HK-2 (cell line): ENCODE results near the gene SEC23IP.

Source experiments
- DNase-seq: peaks from one replicate; pipeline ENCODE4 v3.0.0-alpha.2; 2018; ENCODE audit not compliant: unreplicated experiment

SEC23IP gene

DNA sequence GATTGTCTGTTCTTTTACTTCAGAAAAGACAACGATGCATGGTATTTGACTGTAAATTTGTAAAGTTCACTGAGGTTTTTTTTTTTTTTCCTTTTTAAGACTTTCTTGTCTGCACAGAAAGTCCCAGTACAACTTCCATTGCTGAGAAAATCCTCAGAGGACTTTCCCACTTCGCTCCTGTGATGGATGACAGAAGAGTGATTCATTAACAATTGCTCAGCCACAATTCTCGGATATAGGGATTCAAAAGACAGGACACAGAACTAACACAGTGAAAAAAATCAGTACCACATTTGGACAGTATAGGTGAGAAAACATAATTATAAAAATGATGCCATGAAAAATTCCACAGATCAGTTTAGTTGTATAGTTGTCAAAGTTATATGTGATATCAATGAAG lies 48.0 kb downstream of the SEC23IP start:
- DNase-seq = peak; percentile 18

DNA sequence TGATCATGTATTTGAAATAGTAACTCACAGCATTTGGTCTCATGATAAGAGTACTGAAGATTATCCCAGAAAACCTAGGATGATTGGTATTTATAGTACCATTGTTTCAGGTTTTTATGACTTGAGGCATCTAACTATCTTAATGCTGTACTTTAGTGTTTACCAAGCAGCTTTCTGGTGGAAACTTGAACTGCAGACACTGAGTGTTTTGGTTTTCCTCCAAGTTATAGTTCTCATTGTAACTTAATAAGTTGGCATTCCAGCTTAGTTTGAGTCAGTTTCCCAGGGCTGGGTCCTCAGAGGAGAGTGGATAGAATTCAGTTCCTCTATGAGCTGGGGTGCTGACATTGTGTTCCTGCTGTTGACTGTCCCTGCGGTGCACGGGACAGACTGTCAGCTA lies 50.4 kb downstream of the SEC23IP start:
- DNase-seq = no peak

DNA sequence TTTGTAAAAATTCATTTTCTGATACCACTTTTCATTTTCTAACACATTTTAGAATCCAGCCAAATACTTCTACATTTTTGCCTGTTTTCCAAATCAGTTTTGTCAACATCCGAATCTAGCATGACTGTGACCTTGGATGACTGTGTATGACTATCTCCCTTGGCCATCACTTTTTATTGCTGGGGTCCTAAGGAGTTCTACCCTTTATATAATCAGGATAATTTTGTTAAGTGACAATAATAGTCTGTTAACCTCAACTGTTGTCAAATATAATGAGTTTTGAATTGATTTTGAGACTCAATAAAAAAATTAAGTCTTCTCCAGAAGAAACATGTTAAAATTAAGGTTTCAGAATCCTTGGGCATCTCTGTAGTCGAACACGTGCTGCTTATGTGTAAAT lies 53.3 kb downstream of the SEC23IP start:
- DNase-seq = no peak

DNA sequence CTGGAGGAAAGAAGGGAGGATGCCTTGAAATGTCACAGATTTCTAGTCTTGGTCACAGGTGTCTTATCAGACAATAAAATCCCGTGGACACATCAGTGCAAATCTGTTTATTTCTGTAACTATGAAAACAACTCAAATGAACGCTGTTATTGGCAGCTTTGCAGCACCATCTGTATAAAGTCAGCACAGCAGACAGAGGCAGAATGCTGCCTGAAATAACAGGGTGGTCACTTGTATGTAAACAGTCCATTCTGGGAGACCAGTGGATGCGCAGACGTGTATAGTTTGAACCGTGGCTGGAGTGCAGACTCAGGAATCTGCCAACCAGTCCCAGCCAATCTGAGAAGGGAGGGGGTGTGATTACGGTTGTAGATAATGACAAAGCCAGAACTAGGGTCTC lies 54.8 kb downstream of the SEC23IP start:
- DNase-seq = no peak

DNA sequence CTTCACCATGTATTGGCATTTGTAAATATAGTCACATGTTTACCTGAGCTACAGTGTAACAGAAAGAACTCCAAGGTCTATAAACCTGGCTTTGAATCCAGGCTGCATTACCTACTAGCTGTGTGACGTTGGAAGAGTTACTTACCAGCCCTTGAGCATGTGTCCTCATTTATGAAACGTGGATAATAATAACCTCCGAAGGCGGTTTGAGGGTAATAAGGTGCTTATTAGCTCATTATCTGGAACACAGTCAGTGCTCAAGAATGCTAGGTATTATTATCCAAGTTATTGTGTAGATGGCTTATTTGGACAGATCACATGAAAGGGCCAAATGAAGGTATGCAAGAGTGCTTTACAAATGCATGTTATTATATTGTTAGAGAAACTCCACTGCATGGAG lies 64.9 kb downstream of the SEC23IP start:
- no peak for DNase-seq

DNA sequence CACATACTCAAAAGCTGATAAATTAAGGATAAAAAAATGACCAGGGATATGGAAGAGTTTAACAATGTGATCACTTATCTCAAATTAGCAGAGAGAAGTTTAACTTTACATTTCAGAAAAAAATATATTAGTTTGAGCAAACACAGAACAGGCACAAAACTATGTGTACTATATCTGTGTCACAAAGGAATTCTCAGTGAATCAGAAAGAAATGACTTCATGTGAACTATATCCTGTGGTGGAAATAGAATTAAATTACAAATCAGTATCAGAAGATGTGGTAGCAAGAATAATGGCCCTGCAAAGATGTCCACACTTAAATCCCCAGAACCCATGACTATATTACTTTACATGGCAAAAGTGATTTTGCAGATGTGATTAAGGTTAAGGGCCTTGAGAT lies 70.3 kb downstream of the SEC23IP start:
- no peak for DNase-seq

DNA sequence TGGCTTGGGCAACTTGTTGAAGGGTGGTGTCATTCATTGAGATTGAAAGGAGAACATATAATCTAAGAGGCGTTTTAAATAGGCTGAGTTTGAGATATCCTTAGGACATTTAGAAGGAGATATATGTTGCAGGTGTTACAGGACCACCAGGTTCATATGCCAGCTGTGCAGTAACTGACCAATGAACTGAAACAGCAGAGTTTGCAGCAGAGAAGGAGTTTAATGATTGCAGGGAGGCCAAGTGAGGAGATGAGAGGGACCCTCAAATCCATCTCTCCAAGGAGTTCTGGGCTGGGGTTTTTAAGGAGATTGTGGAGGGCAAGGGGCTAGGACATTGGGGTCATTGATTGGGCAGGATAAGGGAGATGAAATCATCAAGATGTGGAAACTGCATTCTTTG lies 74.5 kb downstream of the SEC23IP start:
- DNase-seq = no peak

DNA sequence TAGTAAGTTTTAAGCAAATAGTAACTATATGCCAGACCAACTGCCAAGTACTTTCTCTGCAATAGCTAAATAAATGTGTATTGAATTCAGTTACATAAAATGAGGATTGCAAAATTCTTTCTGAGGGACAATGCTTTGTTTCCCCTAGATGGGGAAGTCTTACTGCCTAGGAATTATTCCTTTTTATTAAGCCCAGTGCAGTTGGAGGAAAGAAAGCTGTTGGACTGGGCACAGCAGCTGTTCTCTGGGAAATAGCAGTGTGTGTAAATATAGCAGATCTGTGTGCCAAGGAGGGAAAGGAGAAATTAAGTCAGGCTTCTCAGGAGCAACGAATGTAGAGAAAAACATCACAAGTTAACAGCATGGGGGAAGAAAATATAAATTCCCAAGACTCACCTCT lies 77.1 kb downstream of the SEC23IP start:
- DNase-seq = no peak

DNA sequence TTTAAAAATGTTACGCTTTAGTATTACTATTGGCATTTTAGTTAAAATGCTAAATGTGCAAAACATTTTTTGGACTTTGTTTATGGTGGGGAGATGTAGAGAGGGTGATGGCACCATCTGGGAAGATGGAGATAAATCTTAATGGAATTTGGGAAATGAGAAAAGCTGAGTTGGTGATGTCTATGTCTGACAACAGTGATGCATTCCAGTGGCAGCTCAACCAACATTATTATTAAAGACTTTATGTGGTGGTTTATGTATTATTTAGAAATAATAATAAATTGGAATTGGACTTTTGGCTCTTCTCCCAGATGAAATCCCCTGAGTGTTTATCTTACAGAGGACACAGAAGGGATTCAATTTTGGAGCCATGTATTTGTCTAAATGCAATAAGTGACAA lies 77.6 kb downstream of the SEC23IP start:
- DNase-seq = no peak

DNA sequence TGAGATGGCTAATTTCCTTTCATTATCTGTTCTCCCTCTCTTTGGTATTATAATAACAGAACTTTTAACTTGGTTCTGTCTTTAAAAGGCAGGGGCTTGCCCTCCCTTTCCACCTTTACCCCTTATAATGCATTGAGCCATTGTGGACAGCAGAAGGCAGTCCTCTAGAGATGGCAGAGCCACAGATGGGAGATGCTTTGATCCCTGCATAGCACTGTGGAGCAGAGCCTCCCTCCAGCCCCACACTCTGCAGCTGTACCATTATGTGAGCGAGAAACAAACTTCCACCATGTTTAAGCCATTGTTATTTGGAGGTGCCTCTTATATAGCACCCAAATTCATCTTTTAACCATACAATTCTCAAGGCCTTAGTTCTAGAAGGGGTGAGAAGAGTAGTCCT lies 78.4 kb downstream of the SEC23IP start:
- DNase-seq = no peak

DNA sequence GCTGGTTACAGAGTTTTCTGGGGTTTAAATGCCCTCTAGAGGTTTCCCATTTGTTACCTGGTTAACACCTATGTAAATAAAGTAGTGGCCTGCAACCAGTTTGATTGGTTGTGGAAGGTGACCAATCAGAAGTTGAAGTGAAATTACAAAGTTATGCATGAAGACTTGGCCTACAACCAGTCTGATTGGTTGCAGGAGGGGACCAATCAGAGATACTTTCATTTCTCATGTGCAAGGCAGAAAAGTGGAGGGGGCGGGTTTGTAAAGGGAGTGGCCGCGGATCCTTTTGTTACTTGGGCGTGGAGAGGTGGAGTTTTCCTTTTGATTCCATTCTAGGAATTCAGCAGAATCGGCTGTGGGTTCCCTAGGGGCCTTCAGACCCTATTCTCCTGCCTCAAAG lies 80.8 kb downstream of the SEC23IP start:
- no peak for DNase-seq

DNA sequence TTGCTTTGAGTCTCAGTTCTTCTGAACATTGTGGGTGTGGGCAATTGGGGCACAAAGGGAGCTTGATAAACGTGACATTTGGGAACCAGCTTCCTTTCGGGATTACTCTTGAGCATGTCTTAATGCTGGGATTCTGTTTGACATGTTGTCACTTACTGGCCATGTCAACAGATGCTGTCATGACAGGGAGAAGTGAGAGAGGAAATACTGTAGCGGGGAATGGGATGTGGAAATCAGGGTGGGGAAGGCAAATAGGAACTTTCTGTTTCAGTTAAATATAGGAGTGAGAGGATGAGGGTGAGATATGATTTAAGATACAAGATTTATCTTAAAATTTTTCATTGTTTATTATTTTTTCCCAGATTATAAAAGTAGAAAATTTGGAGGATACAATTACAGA lies 83.9 kb downstream of the SEC23IP start:
- DNase-seq = no peak

DNA sequence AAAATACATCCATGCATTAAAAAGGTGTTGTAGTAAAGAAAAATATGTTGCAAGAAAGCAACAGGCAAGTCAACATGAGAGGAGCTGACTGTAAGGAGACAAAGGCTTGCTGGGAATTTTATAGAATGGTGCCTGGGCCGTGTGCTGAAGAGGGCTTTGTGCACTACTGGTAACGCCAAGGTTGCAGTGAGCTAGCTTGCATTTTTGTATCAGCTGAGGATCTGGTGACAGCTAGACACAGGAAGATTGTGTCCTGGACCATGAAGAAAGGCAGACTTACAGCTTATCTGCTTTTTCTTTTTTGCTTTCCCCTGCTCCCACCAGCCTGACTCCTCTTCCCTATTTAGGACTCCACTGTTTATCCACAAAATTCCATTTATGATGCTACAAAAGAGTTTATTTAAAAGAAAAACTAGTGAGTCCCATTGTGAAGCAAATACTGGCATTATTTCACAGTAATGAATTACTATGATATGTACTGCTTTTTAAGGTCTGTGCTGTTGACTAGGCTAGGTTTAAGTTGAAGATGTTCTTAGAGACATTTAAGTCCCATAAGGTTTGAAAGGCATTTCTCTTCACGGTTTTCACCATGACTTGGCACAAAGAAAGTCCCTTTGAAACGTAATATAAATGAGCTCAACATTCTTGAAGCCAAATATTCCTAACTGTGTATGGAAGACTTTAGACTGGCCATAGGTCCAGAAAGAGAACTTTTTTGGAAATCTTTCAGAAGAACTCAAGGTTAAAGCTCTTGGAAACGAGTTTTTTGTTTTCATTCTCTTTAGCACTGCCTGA lies 88.6 kb downstream of the SEC23IP start:
- DNase-seq = no peak

DNA sequence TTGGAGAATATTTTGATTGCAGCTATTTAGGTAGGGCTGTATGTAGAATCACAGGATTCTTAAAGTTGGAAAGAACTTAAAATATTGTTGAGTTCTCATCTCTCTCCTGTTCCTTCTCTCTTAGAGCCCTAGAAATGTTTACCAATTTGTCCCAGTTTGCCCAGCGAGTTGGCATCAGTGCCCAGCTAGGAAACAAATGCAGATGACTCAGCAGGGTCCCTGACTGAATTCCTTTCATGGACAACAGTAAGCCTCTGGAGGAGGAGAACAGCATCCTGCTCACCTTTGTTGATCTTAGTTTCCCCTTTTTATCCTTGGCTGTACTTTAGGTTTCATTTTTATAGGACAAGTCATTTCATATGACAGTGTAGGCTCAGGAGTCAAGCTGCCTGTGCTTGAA lies 89.3 kb downstream of the SEC23IP start:
- DNase-seq = no peak

DNA sequence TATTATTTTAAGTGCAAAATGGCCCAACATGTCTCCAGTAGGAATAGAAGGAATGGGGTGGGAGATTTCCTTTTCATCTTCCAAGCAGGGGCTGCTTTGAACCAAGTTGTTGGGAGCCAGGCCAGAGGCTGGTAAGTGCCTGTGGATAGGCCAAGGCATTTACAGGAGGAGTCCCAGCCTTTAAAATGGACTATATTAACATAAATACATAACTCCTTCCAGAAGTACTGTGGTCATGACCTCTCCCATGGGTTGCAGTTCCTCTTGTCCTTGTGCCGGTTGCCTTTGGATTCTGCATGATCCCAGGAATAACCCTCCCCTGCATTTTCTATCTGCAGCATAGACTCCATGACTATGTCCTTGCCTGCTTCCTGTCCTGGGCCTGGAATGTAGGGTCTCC lies 95.8 kb downstream of the SEC23IP start:
- DNase-seq = no peak

DNA sequence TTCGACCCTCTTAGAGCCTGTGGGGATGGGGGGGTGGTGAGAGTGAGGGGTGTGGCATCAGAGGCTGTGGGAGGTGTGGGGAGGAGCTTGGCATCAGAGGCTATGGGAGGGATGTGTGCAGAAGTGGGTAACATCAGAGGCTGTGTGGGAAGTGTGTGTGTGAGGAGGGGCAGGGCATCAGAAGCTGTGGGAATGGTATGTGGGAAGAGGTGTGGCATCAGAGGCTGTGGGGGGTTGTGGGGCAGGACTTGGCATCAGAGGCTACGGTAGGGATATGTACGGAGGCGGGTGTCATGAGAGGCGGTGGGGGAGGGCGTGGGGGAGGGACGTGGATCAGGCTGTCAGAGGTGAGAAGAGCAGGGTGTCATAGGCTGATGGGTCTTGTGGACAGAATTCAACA lies 97.4 kb downstream of the SEC23IP start:
- no peak for DNase-seq

DNA sequence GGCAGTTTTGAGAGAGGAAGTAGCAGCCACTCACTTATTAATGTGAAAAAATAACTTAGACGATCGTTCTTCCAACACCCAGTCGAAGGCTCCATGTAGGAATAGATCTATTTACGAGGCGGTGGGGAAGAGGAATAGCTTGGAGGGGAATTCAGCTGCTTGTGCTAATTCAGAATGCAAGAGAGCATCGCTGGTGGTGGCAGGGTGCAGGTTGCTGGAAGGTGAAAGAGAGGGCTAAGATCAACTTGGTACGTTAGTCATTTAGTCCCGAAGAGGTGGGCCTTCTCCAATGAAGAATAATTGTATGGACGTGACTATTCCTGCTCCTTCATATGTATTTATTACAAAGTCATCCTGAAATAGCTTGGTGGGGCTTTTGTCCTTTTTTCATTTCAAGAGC lies 98.5 kb downstream of the SEC23IP start:
- DNase-seq = no peak

DNA sequence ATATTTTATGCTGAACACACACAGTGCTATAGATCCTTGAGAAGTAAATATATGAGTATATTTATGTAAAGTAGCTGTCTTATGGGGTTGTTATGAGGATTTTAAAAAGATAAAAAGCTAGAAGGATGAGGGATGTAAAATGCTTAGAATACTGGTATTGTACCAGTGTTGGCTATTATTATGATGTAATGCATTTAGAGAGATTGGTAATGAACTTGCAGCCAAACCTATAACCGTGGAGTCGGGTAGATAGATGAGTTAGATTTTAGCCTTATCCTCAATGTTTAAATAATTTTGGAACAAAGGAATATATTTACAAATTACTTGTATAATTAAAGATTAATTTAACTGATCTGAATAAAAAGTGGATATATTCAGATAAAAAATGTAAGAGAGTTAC lies 99.3 kb downstream of the SEC23IP start:
- no peak for DNase-seq
